Measurements from ENCODE around the gene STXBP6.
"Not testable (repeated sequence)": the region's sequence is repeated elsewhere in the genome, so short reads cannot be mapped to it uniquely, and the experiment has no call there.

Gene STXBP6

DNA sequence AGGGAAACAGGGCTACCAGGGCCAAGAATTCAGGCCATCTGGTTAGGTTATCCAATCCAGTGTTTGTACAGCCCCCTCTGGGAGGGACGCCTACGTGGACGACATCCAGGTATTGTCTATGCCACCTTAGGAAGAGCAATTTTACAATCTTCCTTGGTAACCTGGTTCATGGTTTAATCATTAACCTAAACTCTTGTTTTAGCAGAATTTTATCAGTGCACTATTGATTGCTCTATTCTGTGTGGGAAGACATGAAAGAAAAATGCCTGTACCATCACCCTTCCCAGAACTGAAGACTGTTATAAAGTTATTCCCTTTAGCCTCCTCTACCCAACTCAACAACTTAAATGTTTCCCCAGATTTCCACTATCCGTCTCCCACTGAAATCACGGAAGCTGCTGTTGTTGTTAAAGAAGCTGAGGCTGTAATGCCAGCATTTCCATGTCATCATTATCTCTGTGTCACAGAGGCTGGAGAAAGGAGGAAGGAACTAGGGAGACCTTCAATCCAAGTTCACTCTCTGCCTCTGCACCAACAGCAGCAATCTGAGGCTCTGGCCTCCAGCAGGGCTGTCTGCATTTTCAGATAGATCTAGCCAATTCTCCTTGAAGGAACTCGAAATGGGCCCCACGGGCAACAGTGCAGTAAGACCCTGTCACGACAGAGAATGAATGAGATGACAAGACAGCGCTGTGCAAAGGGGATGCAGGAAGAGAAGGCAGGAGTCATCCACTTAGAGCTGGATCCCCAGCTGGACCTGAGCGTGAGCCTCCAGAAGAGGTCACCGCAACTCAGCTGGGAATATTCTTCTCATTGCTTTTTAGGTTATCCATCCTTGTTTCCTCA lies 232.5 kb downstream of the STXBP6 start:
- DNase-seq: no peak

DNA sequence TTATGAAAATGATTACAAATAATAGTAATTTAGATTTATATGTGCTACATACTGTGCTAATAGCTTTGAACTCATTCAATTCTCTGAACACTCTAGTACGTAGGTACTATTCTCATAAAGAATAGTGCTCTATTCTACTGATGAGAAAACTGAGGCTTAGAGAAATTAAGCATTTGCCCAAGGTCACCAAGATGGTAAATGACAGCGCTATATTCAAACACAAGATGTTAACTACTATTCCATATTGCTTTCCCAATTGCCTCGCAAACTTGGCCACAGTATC lies 233.1 kb downstream of the STXBP6 start:
- no peak for DNase-seq

DNA sequence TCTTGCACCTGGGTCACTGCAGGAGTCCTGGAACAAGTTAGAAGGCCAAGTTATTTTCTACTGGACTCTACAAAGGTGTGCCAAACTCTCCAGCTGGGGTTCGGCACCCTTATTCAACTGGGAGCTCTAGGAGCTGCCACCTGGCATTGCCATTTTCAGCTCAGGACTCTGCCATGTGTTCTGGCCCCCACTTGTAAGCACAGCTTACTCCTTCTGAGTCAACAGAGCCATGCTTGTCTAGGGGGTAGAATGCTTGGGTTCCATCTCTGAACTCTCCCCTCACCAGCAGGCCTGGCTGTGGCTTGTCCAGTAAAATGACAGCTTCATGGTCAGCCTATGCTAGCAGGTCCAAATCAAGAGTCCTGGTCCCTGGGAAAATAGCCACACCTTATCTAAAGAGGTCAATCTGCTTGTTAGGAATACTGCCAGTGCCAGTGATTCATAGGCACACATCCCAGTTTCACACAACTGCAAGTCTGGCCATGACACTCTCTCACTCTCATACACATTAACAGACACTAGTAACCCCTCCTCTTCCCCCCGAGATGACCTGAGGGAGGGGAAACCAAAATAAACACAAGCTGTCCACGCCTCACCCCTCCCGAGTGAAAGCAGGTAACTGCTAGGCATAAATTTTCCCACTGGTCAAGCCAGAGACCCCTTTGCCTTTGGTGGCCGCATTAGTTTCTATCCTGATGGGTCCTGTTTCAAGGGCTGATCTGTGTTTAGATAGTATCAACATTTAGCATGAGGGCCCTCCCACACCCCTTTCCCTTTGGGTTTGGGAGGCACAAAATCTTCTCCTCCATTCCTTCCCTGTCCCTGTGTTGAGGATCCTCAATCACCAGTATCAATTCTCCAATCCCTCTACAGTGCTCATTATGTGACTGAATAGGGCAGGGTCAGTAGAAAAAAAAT lies 233.7 kb downstream of the STXBP6 start:
- no peak for DNase-seq

DNA sequence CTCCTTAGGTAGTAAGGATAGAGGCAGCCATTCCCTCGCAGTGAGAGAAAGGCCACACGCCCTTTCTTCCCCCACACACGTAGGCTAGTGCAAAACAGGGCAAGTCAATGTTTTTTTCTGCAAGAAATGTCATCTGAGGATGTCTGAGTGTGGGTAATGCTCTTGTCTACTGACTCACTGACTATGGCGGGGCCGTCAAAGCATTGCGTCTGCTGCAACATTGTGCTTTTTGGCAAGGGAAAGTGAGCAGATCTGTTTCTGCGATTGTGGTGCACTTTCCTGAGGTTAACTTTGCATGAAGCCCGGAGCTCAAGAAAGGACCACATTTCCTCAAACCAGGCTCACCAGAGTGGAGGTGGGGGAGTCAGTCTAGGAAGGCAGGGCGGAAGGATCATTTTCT lies 234.4 kb downstream of the STXBP6 start:
- no peak for DNase-seq

DNA sequence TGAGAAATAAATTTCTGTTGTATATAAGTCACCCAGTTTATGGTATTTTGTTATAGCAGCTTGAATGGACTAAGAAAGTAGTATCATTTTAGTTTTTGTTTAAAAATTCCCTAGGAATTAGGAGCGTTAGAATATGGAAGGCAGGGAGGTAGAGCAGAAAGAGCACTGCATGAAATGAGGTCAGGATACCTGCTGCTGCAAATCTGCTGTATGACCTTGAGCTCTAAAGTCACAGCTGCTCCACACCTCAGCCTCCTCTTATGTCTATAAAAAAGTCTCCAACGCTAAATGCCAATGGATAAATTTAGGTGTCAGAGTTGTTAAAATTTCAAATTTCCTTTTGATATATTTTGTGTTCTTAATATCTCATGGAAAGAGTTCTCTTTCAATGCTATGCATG lies 235.0 kb downstream of the STXBP6 start:
- DNase-seq: no peak

DNA sequence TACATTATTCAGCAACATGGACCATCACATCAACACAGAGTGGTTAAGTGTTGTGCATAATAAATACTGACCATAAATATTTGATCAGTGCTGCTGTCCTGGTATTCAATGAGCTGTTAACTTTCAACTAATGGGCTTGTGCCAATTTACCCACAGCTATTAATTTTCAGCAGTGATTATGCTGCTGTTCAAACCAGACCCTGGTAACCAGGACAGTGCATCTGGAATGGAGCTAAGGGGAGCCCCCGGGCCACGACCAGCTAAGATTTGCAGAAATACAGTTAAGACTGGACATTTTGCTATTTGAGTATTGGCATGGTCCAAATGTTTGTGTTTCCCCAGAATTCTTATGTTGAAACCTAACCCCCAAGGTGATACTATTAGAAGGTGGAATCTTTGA lies 235.6 kb downstream of the STXBP6 start:
- DNase-seq: no peak

DNA sequence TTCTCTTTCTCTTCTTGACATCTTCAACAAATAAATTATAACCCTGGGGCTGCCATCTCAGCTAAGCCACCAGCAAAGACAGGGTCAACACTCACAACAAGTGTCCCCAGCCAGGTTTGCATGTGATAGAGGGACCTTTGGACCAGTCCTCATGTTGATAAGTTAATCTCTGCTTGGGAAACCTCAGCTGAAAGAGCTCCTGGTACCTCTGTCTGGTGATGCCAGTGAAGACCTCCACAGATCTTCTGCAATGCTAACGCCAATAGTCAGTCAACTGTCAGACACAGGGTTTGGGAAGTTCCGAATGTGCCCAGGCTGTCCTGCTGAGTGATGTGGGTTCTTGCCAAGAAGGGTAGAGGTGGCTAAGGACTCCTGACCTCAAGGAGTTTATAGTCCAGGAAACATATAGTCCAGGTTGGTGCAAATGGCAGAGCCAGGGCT lies 236.1 kb downstream of the STXBP6 start:
- no peak for DNase-seq

DNA sequence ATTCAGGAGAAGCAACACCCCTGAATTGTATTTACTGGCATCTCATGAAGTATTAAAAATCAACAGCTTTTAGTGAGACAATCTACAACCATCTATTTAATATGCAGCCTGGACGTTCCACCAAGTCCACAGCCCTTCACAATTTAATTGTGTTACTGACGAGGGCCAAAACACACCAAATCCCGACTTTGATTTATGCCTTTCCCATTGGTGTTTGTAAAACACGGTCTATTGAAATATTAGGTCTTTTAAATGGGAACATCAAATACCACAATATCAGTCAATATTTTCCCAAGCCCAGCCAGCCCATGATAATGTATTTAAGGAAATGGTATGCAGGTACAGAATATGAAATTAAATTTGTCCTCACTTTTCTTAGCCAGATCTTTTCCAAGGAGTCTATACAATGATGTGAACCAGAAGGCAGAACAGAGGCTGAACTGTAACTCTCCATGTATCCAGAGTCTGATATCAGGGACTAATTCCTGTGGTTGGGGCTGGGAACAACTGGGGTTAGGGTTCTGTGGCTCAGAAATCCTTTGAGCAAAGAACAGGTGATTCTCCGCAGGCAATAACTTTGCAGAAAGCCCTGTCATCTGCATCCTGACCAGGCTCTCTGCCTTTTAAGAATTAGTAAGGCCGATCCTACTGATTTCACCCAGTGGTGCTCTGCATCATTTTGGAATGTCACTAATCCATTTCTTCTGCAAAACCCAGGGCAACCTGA lies 236.7 kb downstream of the STXBP6 start:
- DNase-seq: no peak

DNA sequence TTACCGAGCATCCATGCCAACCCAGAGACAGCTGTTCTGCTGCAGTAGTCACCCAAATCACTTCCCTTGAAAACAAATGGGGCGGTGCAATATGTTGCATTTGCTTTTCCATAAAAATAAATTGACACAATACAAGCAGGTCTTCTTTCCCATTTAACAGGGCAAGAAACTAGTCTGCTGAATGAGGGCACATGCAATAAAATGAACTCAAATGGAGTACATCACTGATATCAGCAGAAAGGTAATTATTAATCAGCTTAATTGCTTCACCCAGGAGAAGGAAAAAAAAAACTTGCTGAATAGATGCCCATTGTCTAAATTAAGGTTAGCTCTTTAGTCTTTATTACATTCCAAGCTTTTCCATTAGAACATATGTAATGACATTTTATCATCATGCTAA lies 240.8 kb downstream of the STXBP6 start:
- DNase-seq: no peak

DNA sequence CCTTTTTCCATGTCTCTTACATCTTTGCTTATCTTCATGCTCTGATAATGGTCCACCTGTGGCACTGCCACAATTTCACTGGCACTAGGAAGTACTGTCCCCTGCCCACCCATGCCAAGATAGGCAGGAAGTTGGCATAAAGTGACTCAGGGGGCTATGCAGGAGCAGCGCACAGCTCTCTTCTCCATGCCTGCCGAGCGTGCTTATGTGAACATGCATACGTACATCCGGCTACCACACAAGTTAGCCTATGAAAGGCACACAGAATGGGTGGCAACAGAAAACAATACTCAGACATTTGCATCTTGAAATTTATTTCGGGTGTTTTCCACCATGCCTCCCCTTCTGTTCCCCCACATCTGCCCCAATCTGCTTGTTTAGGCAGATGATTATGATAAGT lies 241.5 kb downstream of the STXBP6 start:
- DNase-seq: no peak

DNA sequence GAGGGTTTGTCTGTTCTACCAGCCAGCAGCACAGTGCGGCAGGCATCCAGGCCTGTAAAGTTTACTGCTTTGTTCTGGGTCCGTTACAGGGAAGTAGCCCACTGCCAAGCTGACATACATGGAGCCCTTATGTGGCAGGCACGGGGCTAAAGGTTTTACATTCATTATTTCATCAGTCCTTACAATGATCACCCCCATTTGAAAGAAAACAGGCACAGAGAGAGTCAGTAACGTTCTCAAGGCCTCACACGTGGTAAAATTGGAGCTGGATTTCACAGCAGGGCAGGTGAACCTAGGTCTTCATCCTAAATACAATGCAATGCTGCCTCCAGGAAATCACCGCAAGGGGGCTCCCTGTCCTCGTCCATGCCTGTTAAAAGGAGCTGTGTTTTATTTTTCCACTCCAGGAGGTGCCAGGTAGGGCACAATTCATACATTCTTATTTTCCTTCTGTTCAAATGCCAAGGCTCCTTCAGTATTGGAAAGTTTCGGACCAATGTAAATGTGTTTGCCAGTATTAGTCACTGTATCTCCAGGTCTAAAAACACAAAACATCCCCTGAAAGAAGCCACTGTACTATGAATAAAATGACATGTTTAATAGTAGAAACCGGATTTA lies 243.8 kb downstream of the STXBP6 start:
- no peak for DNase-seq

DNA sequence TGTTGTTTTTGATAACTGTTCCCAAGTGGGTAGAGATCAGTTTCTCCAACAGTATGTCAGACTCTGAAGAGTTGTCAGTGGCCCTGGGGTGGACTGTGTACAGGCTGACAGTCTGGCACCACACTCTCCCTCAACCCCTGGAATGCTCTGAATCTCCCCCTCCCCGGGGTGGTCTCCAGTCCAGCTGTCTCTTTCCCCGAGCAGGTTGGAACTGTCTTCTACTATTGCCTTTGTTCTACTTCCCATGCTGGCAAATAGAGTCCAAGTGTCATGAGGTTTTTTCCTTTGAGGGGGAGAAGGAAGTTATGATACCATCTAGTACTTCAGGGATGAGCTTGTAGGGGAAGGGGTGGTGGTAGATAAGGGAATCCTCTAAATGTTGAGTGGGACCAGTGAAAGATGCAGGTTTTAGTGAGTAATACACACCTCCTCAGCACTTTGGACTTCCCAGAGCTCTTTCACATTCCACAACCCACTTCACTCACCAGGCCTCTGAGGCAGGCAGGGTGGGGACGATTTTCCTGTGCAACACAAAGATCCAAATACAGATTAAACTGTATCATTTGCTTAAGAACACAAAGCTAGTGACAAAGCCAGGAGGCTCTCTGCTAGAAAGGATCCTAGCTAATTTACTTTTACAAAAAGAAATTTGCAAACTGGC lies 245.3 kb downstream of the STXBP6 start:
- DNase-seq: no peak

DNA sequence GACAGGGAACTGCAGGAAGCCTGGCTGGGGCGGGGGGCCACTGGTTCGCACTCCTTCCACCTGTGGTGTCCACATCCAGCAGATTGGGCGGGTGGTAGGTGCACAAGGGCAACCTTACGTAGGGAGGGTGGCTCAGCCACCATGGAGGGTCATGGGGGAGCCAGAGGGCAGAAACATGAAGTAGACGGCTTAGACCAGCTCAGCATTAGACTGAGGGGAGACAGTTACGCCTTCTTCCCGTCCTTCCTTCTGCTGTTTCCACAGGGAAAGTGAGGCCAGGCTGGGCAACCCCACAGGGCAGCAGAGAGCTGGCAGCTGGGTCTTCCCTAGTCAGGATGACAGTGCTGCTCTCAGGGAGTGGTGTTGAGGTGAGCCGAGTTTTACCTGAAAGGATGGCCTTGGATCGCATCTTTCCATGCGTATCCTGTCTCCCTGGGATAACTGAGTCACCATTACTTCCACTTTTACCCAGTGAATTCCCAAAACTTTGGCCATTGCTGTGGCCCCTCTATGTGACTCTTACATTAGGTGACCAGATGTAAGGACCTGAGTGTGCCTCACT lies 245.9 kb downstream of the STXBP6 start:
- no peak for DNase-seq

DNA sequence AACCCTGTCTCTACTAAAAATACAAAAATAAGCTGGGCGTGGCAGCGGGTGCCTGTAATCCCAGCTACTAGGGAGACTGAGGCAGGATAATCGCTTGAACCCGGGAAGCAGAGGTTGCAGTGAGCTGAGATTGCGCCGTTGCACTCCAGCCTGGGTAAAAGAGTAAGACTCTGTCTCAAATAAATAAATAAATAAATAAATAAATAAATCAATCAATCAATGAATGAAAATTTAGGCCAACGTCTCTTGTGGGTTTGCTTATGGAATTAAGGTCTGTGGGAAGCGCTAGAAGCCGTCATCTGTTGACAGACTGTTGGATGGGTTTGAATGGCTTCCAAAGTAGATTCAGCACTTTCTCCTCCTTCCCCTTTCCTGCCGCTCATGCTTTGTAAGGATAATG lies 246.5 kb downstream of the STXBP6 start:
- DNase-seq: not testable (repeated sequence)

DNA sequence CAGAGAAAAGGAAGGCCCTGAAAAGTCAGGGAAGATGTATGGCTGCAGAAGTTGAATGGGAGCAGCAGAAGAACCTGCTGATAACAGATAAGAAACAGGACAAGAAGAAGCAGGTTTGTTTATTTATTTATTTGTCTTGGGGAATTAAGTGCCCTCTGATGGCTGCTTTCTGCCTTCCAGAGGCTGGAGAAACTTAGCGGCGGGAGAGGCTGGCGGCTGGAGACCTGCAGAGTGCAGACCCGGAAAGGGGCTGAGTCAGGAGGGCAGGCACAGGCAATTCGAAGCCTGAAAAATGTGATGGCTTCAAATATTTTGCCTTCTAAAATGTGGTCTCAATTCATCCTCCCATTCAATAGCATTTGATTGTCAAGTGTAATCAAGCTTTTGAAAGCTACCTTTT lies 247.7 kb downstream of the STXBP6 start:
- no peak for DNase-seq

DNA sequence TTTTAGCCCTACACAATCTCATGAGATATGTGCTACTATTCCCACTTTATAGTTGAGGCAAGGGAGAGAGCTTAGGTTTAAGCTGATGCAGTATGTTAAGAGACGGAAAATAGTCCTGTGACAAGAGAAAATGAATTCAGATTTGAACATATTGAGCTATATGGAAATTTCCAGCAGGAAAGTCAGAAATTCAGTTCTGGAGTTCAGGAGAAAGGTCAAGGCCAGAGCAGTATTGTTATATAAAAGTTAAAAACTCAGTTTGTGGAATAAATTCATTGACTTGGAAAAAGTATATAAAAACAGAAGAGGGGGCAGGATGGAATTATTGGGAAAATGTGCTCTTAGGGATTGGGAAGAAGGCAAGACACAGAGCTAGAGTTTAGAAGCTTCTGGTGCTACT lies 248.9 kb downstream of the STXBP6 start:
- no peak for DNase-seq

DNA sequence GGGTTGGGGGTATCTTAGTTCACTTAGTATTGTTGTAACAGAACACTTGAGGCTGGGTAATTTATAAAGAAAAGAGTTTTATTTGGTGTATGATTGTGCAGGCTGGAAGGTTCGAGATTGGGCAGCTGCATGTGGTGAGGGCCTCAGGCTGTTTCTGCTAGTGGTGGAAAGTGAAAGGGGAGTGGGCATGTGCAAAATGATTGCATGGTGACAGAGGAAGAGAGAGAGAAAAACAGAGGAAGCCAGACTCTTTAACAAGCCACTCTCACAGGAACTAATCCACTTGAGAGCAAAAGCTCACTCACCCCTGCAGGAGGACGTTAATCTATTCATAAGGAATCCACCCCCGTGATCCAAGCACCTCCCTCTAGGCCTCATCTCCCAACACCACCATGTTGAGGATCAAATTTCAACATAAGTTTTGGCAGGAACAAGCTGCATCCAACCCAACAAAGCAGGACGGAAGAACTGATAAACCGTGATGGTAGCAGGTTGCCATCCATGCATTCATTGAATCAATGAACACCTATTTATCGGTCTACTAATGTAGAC lies 251.0 kb downstream of the STXBP6 start:
- no peak for DNase-seq

DNA sequence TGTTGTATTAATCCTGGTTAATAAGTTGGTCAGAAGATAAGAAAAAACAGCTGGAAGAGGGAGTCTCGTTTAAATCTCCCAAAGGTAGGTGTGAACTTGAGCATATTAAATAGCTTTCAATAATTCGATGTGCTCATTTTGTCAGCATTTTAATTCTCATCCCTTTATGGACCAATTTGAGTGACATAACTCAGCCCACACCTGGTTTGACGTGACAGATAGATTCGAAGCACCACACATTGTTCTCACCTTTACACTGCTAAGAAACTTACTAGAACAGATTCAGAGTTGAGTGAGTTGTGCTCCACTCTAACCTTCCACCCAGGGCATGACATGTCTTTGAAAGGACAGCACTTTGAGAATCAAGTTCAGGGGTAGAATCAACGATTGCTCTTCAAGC lies 254.5 kb downstream of the STXBP6 start:
- DNase-seq: no peak

DNA sequence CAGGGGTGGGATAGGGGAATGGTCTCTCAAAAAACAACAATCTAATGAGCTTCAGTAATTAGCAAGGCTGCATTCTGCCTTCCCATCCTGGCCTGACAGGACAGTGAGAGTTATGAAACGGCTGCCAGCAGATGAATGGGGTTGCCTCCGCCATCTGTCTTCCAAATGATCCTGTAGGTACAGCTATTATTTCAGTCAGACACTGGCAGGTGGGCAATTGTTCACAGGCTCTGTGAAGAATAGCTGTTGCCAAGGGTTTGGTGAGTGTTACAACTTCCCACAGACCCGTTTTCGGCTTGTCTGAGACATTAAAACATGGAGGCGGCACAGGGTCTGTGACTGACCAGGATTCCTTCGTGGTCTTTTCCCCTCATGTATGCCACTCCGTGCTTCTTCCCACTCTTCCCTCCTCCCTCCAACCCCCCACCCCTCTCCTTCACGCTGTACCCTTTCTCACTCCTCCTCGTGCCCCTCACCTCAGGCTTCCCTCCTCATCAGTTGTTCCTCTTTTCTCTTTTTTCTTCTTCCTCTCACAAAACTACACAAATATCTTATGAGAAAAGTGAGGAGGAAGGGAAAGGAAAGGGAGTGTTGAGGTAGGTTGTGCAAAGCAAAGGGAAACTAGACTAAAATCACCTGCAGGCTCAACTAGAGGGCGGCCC lies 255.2 kb downstream of the STXBP6 start:
- DNase-seq: no peak

DNA sequence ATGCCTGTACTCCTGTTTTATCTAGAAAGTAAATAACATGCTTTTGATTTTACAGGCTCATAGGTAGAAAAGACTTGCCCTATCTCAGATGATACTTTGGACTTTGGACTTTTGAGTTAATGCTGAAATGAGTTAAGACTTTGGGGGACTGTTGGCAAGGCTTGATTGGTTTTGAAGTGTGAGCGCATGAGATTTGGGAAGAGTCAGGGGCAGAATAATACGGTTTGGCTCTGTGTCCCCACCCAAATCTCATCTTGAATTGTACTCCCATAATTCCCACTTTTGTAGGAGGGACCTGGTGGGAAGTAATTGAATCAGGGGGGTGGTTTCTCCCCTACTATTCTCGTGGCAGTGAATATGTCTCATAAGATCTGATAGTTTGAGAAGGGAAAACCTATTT lies 259.8 kb downstream of the STXBP6 start:
- DNase-seq: no peak

DNA sequence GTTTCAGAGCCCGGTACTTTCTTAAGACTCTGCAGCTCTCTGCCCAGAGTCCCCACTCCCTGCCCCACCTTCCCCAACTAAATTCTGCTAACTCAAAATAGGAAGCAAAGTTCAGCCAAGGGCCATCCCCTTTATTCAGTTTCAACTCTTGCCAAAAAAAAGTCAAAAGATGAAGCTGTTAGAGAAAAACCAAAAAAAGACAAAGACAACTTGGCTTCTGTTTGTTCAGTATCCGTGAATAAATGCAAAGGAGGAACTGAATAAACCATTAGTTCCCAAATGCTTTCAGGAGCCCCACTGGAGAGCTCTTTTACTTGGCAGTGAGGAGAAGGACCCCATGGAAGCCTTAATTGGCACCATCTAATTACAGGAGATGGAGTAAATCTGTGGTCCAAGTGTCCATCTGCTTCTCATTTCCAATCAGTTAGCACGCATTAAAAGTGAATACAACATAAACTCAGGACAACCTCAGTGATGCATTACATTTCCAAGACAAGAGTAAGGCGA lies 260.5 kb downstream of the STXBP6 start:
- DNase-seq: no peak

Data from cortex of kidney (tissue), 1 donor.